Lung (tissue), 12 donors: Measurements from ENCODE around the gene BPTF. TPM values are rescaled to one million over a fixed set of nuclear protein-coding genes. Genes with fewer than 3 reads are reported as not detected.

Experiments
- ATAC-seq: fragments of 200-7000 bp; cut with Tn5 transposase; one replicate; pipeline ENCODE4 v1.9.1; 2020; ENCODE audit warnings: moderate number of reproducible peaks; ENCODE audit not compliant: insufficient read depth, low FRiP score
- DNase-seq, 3 donors: peaks; one replicate each; pipeline ENCODE4 v3.0.0-alpha.2; 2013 to 2017
- H3K27ac ChIP-seq, 2 donors: one replicate each; pipeline ENCODE4 v1.5.1; 2013; ENCODE audit warnings: mild to moderate bottlenecking in 2 of 2, moderate library complexity in 2 of 2, control low read depth in 1 of 2, inconsistent platforms in 1 of 2, low read depth in 1 of 2, low read length in 1 of 2
- H3K27me3 ChIP-seq, 3 donors: one replicate each; pipeline ENCODE4 v1.5.1; 2013; ENCODE audit warnings: low read length in 2 of 3; ENCODE audit not compliant: control insufficient read depth in 3 of 3, insufficient read depth in 3 of 3
- H3K36me3 ChIP-seq, 4 donors: one replicate each; pipeline ENCODE4 v1.5.1; 2013; ENCODE audit warnings: low read length in 4 of 4, mild to moderate bottlenecking in 1 of 4, moderate library complexity in 1 of 4; ENCODE audit not compliant: control insufficient read depth in 4 of 4, insufficient read depth in 4 of 4
- H3K4me1 ChIP-seq, 5 donors: one replicate each; pipeline ENCODE4 v1.5.1; 2013; ENCODE audit warnings: low read length in 5 of 5, mild to moderate bottlenecking in 2 of 5, moderate library complexity in 1 of 5; ENCODE audit not compliant: control insufficient read depth in 5 of 5, insufficient read depth in 5 of 5
- H3K4me3 ChIP-seq: one replicate; pipeline ENCODE4 v1.5.1; 2013; ENCODE audit warnings: mild to moderate bottlenecking, control low read depth, moderate library complexity
- H3K9ac ChIP-seq, 2 donors: one replicate each; pipeline ENCODE4 v1.5.1; 2013; ENCODE audit warnings: low read length in 2 of 2, control low read depth in 1 of 2; ENCODE audit not compliant: insufficient read depth in 1 of 2
- H3K9me3 ChIP-seq, 4 donors: one replicate each; pipeline ENCODE4 v1.5.1; 2013; ENCODE audit warnings: low read length in 3 of 4, mild to moderate bottlenecking in 1 of 4, moderate library complexity in 1 of 4; ENCODE audit not compliant: control insufficient read depth in 4 of 4, insufficient read depth in 3 of 4
- WGBS, 2 donors: extraction: QIAGEN DNeasy Blood & Tissue Kit; methylation state at CpG; one replicate each; pipeline ENCODE4 v1.1.7; 2013; 5-methylcytosine and 5-hydroxymethylcytosine counted together
- polyA plus RNA-seq, 2 donors: library from polyadenylated mRNA; stranded (reverse); fragments of 200-250 nt; gene quantifications; one replicate each; pipeline ENCODE4 v1.2.1, GENCODE V29; 2013
- total RNA-seq, 2 donors: library from RNA; depleted of rRNA in 1 of 2; stranded (reverse); fragments of >200 nt in 1 of 2; gene quantifications; one replicate each; pipeline ENCODE4 v1.2.1, GENCODE V29; 2014 to 2021
- TF ChIP-seq, protein P1 (sequence below): IDR thresholded peaks from 2 replicates; pipeline ENCODE4 v1.5.1; 2012; ENCODE audit warnings: mild to moderate bottlenecking; ENCODE audit errors: control extremely low read depth, extremely low read depth
- donor health status: control.
- donor health status: control.
- donor health status: Bipolar disorder and iron deficiency.
- donor health status: healthy.
- donor health status: DM: yes; HTN: yes; CAD: no.

Gene BPTF
- total and polyA plus RNA-seq, 4 donors, result 12.2 to 179 (median 47.4) TPM

- TF ChIP-seq, protein P1, sequence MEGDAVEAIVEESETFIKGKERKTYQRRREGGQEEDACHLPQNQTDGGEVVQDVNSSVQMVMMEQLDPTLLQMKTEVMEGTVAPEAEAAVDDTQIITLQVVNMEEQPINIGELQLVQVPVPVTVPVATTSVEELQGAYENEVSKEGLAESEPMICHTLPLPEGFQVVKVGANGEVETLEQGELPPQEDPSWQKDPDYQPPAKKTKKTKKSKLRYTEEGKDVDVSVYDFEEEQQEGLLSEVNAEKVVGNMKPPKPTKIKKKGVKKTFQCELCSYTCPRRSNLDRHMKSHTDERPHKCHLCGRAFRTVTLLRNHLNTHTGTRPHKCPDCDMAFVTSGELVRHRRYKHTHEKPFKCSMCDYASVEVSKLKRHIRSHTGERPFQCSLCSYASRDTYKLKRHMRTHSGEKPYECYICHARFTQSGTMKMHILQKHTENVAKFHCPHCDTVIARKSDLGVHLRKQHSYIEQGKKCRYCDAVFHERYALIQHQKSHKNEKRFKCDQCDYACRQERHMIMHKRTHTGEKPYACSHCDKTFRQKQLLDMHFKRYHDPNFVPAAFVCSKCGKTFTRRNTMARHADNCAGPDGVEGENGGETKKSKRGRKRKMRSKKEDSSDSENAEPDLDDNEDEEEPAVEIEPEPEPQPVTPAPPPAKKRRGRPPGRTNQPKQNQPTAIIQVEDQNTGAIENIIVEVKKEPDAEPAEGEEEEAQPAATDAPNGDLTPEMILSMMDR, result no peak
- Histone ChIP-seq H3K36me3 (peaks cover 0 to 2% (median under 1%) of the 10 kb centered on the region in 4 donors), H3K4me1 (peaks cover 8 to 29% (median 22%) of the 10 kb centered on the region in 5 donors), H3K27me3 (no peaks in the 10 kb centered on the region), H3K9me3 (no peaks in the 10 kb centered on the region), H3K9ac (peak overlapping the region in 1 of 2 donors; percentile 33), H3K27ac (peak overlapping the region in 1 of 2 donors; percentile 3), H3K4me3 (no peak overlapping the region)
- DNase-seq, result peak in 1 of 3 donors; percentile 38
- WGBS, 2 donors, result 56 to 73% methylated on average over 6 of the region's 6 CpGs
- ATAC-seq, result peak; percentile 61
Observed at GRCh38 chr17:67830440-67830839, 5.1 kb downstream of the BPTF start.

DNA sequence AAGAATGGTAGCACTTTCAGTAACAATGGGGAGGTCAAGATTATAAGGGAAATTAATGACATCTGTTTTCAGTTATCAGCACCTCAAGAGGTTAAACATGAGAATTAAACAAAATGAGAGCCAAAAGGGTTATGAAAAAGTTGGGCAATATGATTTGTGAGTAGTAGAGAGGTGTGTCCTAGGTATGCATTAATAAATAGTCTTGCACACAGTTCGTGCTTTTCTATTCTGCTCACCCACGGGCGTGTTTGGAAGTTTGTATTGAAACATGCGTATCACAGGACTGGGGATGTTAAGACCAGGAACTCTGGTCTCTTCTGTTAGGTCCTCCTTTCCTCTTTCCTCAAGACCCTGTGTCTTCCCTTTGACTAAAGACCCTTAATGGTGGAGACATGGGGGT lies 6.0 kb downstream of the BPTF start:
- peaks cover 0 to 2% (median under 1%) of the 10 kb centered on the region in 4 donors for H3K36me3 ChIP-seq
- ATAC-seq, result no peak

GRCh38 chr17:67833134-67833533 lies 7.8 kb downstream of the BPTF start:
- H3K9me3 ChIP-seq, result no peaks in the 10 kb centered on the region
- H3K4me1 ChIP-seq, result peaks cover 6 to 34% (median 19%) of the 10 kb centered on the region in 5 donors
- H3K27me3 ChIP-seq, result no peaks in the 10 kb centered on the region
- no peak overlapping the region for H3K4me3 ChIP-seq
- no peak for DNase-seq
- H3K27ac ChIP-seq, result no peak overlapping the region
- peaks cover 0 to 2% (median under 1%) of the 10 kb centered on the region in 4 donors for H3K36me3 ChIP-seq
- WGBS, 2 donors, result 93 to 97% methylated on average over 3 of the region's 3 CpGs
- H3K9ac ChIP-seq, result no peak overlapping the region
- no peak for ATAC-seq
- TF ChIP-seq, protein P1, result no peak

More for the DNA sequence above, 6.0 kb downstream of the BPTF start:
- Histone ChIP-seq H3K9me3 (no peaks in the 10 kb centered on the region), H3K4me3 (no peak overlapping the region), H3K27me3 (no peaks in the 10 kb centered on the region), H3K4me1 (peaks cover 8 to 34% (median 22%) of the 10 kb centered on the region in 5 donors), H3K9ac (no peak overlapping the region), H3K27ac (no peak overlapping the region)
- WGBS, 2 donors, result 64 to 85% methylated on average over 4 of the region's 4 CpGs
- TF ChIP-seq, protein P1, result no peak
- DNase-seq, result no peak
